ENCODE results near the gene PRKACA.

PRKACA gene

DNA sequence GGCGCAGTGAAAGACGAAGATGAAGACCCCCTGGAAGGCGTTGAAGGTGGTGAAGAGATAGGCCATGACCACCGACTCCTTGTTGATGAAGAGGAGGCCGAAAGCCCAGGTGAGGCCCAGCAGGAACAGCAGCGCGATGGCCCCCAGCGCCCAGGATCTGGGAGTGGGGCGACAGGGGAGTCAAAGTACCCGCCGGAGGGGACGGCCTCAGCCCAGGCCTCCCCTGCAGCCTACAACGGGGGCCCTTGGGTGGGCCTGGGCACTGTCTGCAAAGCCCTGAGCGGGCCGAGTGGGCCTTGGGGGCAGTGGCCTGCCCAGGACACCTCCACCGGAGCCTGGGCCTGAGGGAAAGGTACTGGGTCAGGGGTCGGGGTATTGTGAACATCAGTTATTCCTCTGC is 37.8 kb upstream of the PRKACA start:
- Histone ChIP-seq H3K27ac (no peak overlapping the region), H3K4me3 (no peak overlapping the region)
- no peak for DNase-seq (ENCODE audit: low spot score)
- TF ChIP-seq, protein P1, sequence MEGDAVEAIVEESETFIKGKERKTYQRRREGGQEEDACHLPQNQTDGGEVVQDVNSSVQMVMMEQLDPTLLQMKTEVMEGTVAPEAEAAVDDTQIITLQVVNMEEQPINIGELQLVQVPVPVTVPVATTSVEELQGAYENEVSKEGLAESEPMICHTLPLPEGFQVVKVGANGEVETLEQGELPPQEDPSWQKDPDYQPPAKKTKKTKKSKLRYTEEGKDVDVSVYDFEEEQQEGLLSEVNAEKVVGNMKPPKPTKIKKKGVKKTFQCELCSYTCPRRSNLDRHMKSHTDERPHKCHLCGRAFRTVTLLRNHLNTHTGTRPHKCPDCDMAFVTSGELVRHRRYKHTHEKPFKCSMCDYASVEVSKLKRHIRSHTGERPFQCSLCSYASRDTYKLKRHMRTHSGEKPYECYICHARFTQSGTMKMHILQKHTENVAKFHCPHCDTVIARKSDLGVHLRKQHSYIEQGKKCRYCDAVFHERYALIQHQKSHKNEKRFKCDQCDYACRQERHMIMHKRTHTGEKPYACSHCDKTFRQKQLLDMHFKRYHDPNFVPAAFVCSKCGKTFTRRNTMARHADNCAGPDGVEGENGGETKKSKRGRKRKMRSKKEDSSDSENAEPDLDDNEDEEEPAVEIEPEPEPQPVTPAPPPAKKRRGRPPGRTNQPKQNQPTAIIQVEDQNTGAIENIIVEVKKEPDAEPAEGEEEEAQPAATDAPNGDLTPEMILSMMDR (IDR thresholded peaks at IDR 0.05), result no peak

- Histone ChIP-seq H3K4me3 (no peak overlapping the region), H3K27ac (no peak overlapping the region)
- DNase-seq (ENCODE audit: low spot score), result no peak
- TF ChIP-seq, protein P1 (IDR thresholded peaks at IDR 0.05), result no peak
Observed at GRCh38 chr19:14152713-14153112, 35.2 kb upstream of the PRKACA start.

- DNase-seq (ENCODE audit: low spot score), result no peak
- TF ChIP-seq, protein P1 (IDR thresholded peaks at IDR 0.05), result no peak
- Histone ChIP-seq H3K4me3 (no peak overlapping the region), H3K27ac (peak overlapping the region in 1 of 2 donors; percentile 84)
Observed at GRCh38 chr19:14150770-14151661, 33.5 kb upstream of the PRKACA start.

DNA sequence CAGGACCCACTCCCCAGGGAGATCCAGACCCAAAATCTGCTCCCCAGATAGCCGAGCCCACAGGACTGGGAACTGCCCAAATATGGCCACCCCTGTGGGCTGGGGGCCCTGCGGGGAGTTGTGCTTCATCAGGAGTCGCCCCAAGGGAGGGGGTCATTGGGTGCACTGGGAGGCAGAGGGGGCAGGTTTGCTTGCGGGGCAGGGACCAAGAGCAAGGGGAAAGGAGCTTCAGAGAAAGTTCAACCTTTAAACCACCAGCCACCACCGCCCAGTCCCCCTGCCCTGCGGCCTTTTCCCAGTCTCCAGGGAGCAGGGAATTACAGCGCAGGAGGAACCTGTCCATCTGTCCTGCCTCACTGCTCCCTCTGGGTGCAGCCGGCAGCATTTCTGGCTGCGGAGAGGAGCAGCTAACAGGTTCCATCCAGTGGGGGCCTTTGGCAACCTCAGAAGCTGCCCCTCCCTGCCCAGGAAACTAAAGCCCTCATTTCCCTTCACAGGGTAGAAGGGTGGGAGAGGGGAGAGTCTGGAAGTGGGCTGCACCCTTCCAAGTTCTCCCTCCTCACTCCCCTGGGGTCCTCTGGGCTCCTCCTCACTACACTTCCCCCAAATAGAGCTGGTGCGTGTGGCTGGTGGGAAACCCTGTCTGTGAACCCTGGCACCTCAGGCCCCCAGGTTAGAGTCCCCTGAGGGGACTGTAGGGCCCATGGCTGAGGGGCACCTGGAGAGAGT is 32.6 kb upstream of the PRKACA start:
- Histone ChIP-seq H3K27ac (peak overlapping the region; percentile 47 to 84), H3K4me3 (peak overlapping the region; percentile 58)
- TF ChIP-seq, protein P1 (IDR thresholded peaks at IDR 0.05), result no peak
- DNase-seq (ENCODE audit: low spot score), result no peak

GRCh38 chr19:14149509-14149994 is 32.0 kb upstream of the PRKACA start:
- Histone ChIP-seq H3K27ac (peak overlapping the region; percentile 47 to 84), H3K4me3 (peak overlapping the region; percentile 58)
- peak; percentile 86 for DNase-seq (ENCODE audit: low spot score)
- TF ChIP-seq, protein P1 (IDR thresholded peaks at IDR 0.05), result no peak

DNA sequence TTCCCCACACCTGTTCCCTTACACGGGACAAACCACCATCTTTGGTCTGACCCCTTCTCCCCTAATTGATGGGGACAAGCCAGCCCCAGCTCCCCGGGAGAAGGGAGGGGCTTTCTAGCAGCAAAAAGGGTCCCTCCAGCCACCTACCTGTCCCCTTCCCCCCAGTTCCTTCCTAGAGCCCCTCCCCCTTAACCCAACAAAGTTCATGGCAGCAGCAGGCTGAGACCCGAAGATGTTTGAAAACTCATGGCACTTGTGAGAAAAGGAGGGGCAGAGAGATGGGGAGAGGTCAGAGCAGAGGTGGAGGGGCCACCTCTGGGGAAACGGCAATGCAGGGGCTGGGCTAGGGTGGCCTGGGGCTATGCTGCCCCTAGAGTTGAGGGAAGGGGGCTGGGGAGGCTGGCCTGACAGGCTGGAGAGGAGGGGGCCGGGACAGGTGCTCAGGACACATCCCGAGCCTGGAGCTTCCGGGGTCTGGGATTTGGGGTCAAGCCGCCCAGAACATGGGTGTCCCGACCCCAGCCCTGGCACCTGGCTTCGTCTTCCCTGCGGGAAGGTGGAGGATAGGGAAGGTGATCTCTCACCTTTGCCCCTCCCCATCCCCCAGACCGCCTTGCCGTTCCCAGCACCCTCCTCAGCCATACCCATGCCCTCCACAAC is 31.3 kb upstream of the PRKACA start:
- TF ChIP-seq, protein P1 (IDR thresholded peaks at IDR 0.05), result no peak
- DNase-seq (ENCODE audit: low spot score), result no peak
- peak overlapping the region; percentile 47 to 84 for H3K27ac ChIP-seq
- H3K4me3 ChIP-seq, result peak overlapping the region; percentile 58
